ENCODE results near the gene ARHGEF38.
"Not testable (repeated sequence)": the region's sequence is repeated elsewhere in the genome, so short reads cannot be mapped to it uniquely, and the experiment has no call there.

Gene ARHGEF38

GRCh38 chr4:105714071-105714521 is 161.7 kb downstream of the ARHGEF38 start:
- no peak for DNase-seq (ENCODE audit: low read depth)

- no peak for DNase-seq (ENCODE audit: low read depth)
Observed at GRCh38 chr4:105714932-105715331, 162.5 kb downstream of the ARHGEF38 start.

- DNase-seq (ENCODE audit: low read depth) = no peak
Observed at GRCh38 chr4:105715692-105716278, 163.4 kb downstream of the ARHGEF38 start.

GRCh38 chr4:105719204-105719603 is 166.8 kb downstream of the ARHGEF38 start:
- DNase-seq (ENCODE audit: low read depth) = no peak

- no peak for DNase-seq (ENCODE audit: low read depth)
Observed at GRCh38 chr4:105725623-105726022, 173.2 kb downstream of the ARHGEF38 start.

- not testable (repeated sequence) for DNase-seq (ENCODE audit: low read depth)
Observed at GRCh38 chr4:105729895-105730294, 177.5 kb downstream of the ARHGEF38 start.

Data from stimulated activated CD4-positive, alpha-beta T cell treated with anti-CD3 and anti-CD28 coated beads, Interleukin-2, amount 100 ng/mL, for 4 hours (primary cell).